Measurements from ENCODE around the gene PDXP. TPM values are rescaled to one million over a fixed set of nuclear protein-coding genes. Genes with fewer than 3 reads are reported as not detected.

The PDXP gene
- total and polyA plus RNA-seq, 2 experiments from 2014 or later, result 15.0 to 55.6 TPM

DNA sequence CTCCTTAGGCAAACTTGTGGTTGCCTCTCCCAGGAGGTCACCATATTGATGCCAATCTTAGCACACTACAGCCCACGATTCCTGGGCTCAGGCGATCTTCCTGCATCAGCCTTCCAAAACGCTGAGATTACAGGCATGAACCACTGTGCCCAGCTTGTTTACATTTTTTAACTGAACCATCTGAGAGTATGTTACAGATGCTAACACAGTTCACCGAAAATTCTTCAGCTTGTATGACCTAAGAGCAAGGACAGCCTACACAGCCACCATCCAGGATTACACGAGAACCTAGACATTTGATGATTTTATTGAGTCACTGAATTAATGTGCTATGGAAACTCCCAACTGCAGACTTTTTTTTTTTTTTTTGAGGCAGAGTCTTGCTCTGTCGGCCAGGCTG lies 11.1 kb downstream of the PDXP start (continued):
- TF ChIP-seq, protein P1, sequence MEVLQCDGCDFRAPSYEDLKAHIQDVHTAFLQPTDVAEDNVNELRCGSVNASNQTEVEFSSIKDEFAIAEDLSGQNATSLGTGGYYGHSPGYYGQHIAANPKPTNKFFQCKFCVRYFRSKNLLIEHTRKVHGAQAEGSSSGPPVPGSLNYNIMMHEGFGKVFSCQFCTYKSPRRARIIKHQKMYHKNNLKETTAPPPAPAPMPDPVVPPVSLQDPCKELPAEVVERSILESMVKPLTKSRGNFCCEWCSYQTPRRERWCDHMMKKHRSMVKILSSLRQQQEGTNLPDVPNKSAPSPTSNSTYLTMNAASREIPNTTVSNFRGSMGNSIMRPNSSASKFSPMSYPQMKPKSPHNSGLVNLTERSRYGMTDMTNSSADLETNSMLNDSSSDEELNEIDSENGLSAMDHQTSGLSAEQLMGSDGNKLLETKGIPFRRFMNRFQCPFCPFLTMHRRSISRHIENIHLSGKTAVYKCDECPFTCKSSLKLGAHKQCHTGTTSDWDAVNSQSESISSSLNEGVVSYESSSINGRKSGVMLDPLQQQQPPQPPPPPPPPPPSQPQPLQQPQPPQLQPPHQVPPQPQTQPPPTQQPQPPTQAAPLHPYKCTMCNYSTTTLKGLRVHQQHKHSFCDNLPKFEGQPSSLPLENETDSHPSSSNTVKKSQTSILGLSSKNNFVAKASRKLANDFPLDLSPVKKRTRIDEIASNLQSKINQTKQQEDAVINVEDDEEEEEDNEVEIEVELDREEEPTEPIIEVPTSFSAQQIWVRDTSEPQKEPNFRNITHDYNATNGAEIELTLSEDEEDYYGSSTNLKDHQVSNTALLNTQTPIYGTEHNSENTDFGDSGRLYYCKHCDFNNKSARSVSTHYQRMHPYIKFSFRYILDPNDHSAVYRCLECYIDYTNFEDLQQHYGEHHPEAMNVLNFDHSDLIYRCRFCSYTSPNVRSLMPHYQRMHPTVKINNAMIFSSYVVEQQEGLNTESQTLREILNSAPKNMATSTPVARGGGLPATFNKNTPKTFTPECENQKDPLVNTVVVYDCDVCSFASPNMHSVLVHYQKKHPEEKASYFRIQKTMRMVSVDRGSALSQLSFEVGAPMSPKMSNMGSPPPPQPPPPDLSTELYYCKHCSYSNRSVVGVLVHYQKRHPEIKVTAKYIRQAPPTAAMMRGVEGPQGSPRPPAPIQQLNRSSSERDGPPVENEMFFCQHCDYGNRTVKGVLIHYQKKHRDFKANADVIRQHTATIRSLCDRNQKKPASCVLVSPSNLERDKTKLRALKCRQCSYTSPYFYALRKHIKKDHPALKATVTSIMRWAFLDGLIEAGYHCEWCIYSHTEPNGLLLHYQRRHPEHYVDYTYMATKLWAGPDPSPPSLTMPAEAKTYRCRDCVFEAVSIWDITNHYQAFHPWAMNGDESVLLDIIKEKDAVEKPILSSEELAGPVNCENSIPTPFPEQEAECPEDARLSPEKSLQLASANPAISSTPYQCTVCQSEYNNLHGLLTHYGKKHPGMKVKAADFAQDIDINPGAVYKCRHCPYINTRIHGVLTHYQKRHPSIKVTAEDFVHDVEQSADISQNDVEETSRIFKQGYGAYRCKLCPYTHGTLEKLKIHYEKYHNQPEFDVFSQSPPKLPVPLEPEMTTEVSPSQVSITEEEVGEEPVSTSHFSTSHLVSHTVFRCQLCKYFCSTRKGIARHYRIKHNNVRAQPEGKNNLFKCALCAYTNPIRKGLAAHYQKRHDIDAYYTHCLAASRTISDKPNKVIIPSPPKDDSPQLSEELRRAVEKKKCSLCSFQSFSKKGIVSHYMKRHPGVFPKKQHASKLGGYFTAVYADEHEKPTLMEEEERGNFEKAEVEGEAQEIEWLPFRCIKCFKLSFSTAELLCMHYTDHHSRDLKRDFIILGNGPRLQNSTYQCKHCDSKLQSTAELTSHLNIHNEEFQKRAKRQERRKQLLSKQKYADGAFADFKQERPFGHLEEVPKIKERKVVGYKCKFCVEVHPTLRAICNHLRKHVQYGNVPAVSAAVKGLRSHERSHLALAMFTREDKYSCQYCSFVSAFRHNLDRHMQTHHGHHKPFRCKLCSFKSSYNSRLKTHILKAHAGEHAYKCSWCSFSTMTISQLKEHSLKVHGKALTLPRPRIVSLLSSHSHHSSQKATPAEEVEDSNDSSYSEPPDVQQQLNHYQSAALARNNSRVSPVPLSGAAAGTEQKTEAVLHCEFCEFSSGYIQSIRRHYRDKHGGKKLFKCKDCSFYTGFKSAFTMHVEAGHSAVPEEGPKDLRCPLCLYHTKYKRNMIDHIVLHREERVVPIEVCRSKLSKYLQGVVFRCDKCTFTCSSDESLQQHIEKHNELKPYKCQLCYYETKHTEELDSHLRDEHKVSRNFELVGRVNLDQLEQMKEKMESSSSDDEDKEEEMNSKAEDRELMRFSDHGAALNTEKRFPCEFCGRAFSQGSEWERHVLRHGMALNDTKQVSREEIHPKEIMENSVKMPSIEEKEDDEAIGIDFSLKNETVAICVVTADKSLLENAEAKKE (CRISPR knock-in tag; IDR thresholded peaks at IDR 0.05), result no peak
- TF ChIP-seq, protein P2, sequence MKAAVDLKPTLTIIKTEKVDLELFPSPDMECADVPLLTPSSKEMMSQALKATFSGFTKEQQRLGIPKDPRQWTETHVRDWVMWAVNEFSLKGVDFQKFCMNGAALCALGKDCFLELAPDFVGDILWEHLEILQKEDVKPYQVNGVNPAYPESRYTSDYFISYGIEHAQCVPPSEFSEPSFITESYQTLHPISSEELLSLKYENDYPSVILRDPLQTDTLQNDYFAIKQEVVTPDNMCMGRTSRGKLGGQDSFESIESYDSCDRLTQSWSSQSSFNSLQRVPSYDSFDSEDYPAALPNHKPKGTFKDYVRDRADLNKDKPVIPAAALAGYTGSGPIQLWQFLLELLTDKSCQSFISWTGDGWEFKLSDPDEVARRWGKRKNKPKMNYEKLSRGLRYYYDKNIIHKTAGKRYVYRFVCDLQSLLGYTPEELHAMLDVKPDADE (IDR thresholded peaks at IDR 0.05), result no peak

DNA sequence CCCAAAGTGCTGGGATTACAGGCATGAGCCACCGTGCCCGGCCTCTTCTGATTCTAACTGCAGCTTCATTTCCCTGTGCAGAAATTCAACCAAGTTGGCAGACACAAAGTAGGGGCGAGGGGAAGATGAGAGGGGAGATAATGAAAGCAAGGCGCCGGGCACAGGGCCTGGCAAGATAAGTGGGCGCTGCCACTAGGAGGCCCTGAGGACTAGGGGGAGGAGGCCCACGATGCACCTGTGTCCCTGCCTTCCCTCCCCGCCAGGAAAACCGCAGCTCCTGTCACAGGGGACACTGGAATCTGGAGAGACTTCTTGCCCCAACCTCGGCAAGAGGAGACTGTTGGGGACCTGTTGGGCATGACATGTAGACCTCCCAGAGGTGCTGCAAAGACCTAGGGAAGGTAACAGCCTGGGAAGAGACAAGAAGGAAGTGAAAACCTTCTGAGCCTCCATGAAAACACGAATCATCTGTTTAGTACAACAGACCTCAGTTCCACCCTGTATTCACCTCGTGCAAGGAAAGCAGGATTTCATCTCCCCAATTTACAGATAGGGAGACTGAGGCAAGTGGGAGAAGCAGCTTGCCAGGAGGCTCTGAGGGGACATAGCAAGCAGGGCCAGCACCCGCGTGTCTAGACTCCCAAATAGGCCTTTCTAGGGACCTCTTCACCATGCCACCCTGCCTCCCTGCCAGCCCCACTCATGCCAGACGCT lies 13.8 kb downstream of the PDXP start:
- Mint-ChIP-seq H3K27me3 (ENCODE audit: insufficient read depth, low read depth, poor library complexity) (peaks cover 17% of the 10 kb centered on the region), H3K9me3 (no peaks in the 10 kb centered on the region), H3K4me1 (peaks cover 16% of the 10 kb centered on the region), H3K36me3 (ENCODE audit: low read depth) (peaks cover 9% of the 10 kb centered on the region; the same call in 2 of the 3 replicates), H3K27ac (no peak overlapping the region), H3K4me3 (no peak overlapping the region; the same call in 2 of the 3 replicates)
- DNase-seq (ENCODE audit: low spot score) (no peak), ATAC-seq (no peak)
- H3K9me2 ChIP-seq (ENCODE audit: insufficient read depth), result no peaks in the 10 kb centered on the region
- TF ChIP-seq CREB1 (CRISPR knock-in tag; IDR thresholded peaks at IDR 0.05; ENCODE audit: low read depth), result no peak
- H3K4me2 ChIP-seq, result no peak overlapping the region
- H3F3A ChIP-seq (replicated peaks; ENCODE audit: low read depth), result peaks cover 24% of the 10 kb centered on the region; the same call in 1 of the 2 replicates
- no peak overlapping the region for H2AFZ ChIP-seq
- peaks cover 11% of the 10 kb centered on the region; the same call in 1 of the 2 replicates for H3K4me1 ChIP-seq (ENCODE audit: insufficient read depth)
- H3K27ac ChIP-seq (ENCODE audit: low read depth), result no peak overlapping the region
- no peaks in the 10 kb centered on the region for H3K79me2 ChIP-seq (replicated peaks; ENCODE audit: insufficient read depth)
- H3K36me3 ChIP-seq (ENCODE audit: insufficient read depth), result no peaks in the 10 kb centered on the region
- no peaks in the 10 kb centered on the region; the same call in 1 of the 2 replicates for H4K20me1 ChIP-seq (replicated peaks; ENCODE audit: insufficient read depth)
- no peaks in the 10 kb centered on the region for H3K27me3 ChIP-seq (ENCODE audit: insufficient read depth)
- no peak overlapping the region for H3K4me3 ChIP-seq

Measured in GM23338 (cell line).